ENCODE results near the gene CPA4.

- TF ChIP-seq CTCF (conservative IDR thresholded peaks at IDR 0.05) (no peak), ZFX (IDR thresholded peaks at IDR 0.05) (no peak)
Measured at GRCh38 chr7:130333832-130334231, 40.9 kb downstream of the CPA4 start.

Measured in C4-2B (cell line).